H9 (cell line): ENCODE results near the gene DNAAF1. TPM values are rescaled to one million over a fixed set of nuclear protein-coding genes. Genes with fewer than 3 reads are reported as not detected.

Experiments used
- DNase-seq: peaks from one replicate; pipeline ENCODE4 v3.0.0-alpha.2; 2017
- H2AFZ ChIP-seq: one replicate; pipeline ENCODE4 v1.6.1; 2013; ENCODE audit warnings: mild to moderate bottlenecking, low read length, control low read depth, moderate library complexity
- H2AK5ac ChIP-seq: 2 replicates; pipeline ENCODE4 v1.6.1; 2013; ENCODE audit warnings: low read length, control low read depth, mixed read lengths; ENCODE audit not compliant: insufficient read length
- H2BK120ac ChIP-seq: one replicate; pipeline ENCODE4 v1.6.1; 2013; ENCODE audit warnings: low read depth, mild to moderate bottlenecking, low read length, control low read depth, inconsistent platforms; ENCODE audit not compliant: poor library complexity, severe bottlenecking
- H2BK12ac ChIP-seq: 2 replicates; pipeline ENCODE4 v1.6.1; 2013; ENCODE audit warnings: low read length, control low read depth, mixed read lengths, low read depth; ENCODE audit not compliant: insufficient read length
- H2BK15ac ChIP-seq: 2 replicates; pipeline ENCODE4 v1.6.1; 2013; ENCODE audit warnings: low read depth, low read length, control low read depth
- H2BK20ac ChIP-seq: one replicate; pipeline ENCODE4 v1.6.1; 2013; ENCODE audit warnings: low read depth, mild to moderate bottlenecking, low read length, control low read depth, inconsistent platforms; ENCODE audit not compliant: poor library complexity, severe bottlenecking
- H2BK5ac ChIP-seq: 2 replicates; pipeline ENCODE4 v1.6.1; 2013; ENCODE audit warnings: low read length, control low read depth, mixed read lengths; ENCODE audit not compliant: insufficient read length
- H3K14ac ChIP-seq: 2 replicates; pipeline ENCODE4 v1.6.1; 2013; ENCODE audit warnings: low read length, control low read depth; ENCODE audit not compliant: insufficient read depth
- H3K18ac ChIP-seq: 2 replicates; pipeline ENCODE4 v1.6.1; 2013; ENCODE audit warnings: low read depth, mild to moderate bottlenecking, mixed read lengths, low read length, control low read depth; ENCODE audit not compliant: insufficient read length
- H3K23ac ChIP-seq: 2 replicates; pipeline ENCODE4 v1.6.1; 2013; ENCODE audit warnings: low read length, control low read depth, mixed read lengths, low read depth; ENCODE audit not compliant: insufficient read length
- H3K23me2 ChIP-seq: 2 replicates; pipeline ENCODE4 v1.6.1; 2013; ENCODE audit warnings: low read depth, mild to moderate bottlenecking, mixed read lengths, low read length, control low read depth; ENCODE audit not compliant: insufficient read length, poor library complexity, severe bottlenecking
- H3K27ac ChIP-seq: 2 replicates; pipeline ENCODE4 v1.5.1; 2013; ENCODE audit warnings: low read length, control low read depth, mixed read lengths, low read depth; ENCODE audit not compliant: insufficient read length
- H3K27me3 ChIP-seq: 2 replicates; pipeline ENCODE4 v1.6.1; 2013; ENCODE audit warnings: low read length, control low read depth, inconsistent platforms; ENCODE audit not compliant: insufficient read depth
- H3K4ac ChIP-seq: 2 replicates; pipeline ENCODE4 v1.6.1; 2013; ENCODE audit warnings: low read depth, mild to moderate bottlenecking, control low read depth, inconsistent platforms, low read length, moderate library complexity
- H3K4me1 ChIP-seq: 2 replicates; pipeline ENCODE4 v1.6.1; 2013; ENCODE audit warnings: low read length, control low read depth, inconsistent platforms; ENCODE audit not compliant: insufficient read depth
- H3K4me2 ChIP-seq: 2 replicates; pipeline ENCODE4 v1.6.1; 2013; ENCODE audit warnings: low read length, control low read depth, mixed read lengths; ENCODE audit not compliant: insufficient read length, insufficient read depth
- H3K56ac ChIP-seq: 2 replicates; pipeline ENCODE4 v1.6.1; 2013; ENCODE audit warnings: low read depth, mild to moderate bottlenecking, mixed read lengths, low read length, control low read depth; ENCODE audit not compliant: insufficient read length
- H3K79me1 ChIP-seq: 2 replicates; pipeline ENCODE4 v1.6.1; 2013; ENCODE audit warnings: low read depth, mild to moderate bottlenecking, moderate library complexity, low read length, control low read depth, inconsistent platforms; ENCODE audit not compliant: insufficient read depth, poor library complexity, severe bottlenecking
- H3K79me2 ChIP-seq: 2 replicates; pipeline ENCODE4 v1.6.1; 2013; ENCODE audit warnings: low read length, control low read depth, inconsistent platforms; ENCODE audit not compliant: insufficient read depth
- H3K9ac ChIP-seq: 2 replicates; pipeline ENCODE4 v1.6.1; 2013; ENCODE audit warnings: low read length, control low read depth, mixed read lengths; ENCODE audit not compliant: insufficient read length; ENCODE audit errors: extremely low read depth
- H3K9me3 ChIP-seq: one replicate; pipeline ENCODE4 v1.6.1; 2013; ENCODE audit warnings: low read depth, low read length, inconsistent platforms; ENCODE audit not compliant: control insufficient read depth
- H3T11ph ChIP-seq: one replicate; pipeline ENCODE4 v1.6.1; 2013; ENCODE audit warnings: mild to moderate bottlenecking, low read length, control low read depth, inconsistent platforms
- H4K20me1 ChIP-seq: one replicate; pipeline ENCODE4 v1.6.1; 2013; ENCODE audit not compliant: control insufficient read depth, insufficient read length, insufficient read depth
- H4K5ac ChIP-seq: 2 replicates; pipeline ENCODE4 v1.6.1; 2013; ENCODE audit warnings: low read depth, mild to moderate bottlenecking, mixed read lengths, low read length, control low read depth; ENCODE audit not compliant: insufficient read length
- H4K8ac ChIP-seq: replicated peaks from 2 replicates; pipeline ENCODE4 v1.6.1; 2013; ENCODE audit warnings: low read length, control low read depth, mixed read lengths, low read depth; ENCODE audit not compliant: insufficient read length
- H4K91ac ChIP-seq: 2 replicates; pipeline ENCODE4 v1.6.1; 2013; ENCODE audit warnings: low read depth, mild to moderate bottlenecking, moderate library complexity, mixed read lengths, low read length, control low read depth; ENCODE audit not compliant: insufficient read length
- H3K27ac Mint-ChIP-seq, 3 experiments: 2 replicates in 2 of 3; 3 replicates in 1 of 3; pipeline ENCODE4 v1.8.0; 2020 to 2021; ENCODE audit warnings: mixed read lengths in 3 of 3, mild to moderate bottlenecking in 1 of 3, moderate library complexity in 1 of 3
- H3K27me3 Mint-ChIP-seq: 2 replicates; pipeline ENCODE4 v1.8.0; 2021; ENCODE audit warnings: low read depth, mild to moderate bottlenecking, moderate library complexity, mixed read lengths
- H3K36me3 Mint-ChIP-seq, 3 experiments: 2 replicates in 2 of 3; 3 replicates in 1 of 3; pipeline ENCODE4 v1.8.0; 2020 to 2021; ENCODE audit warnings: low read depth in 3 of 3, mixed read lengths in 3 of 3; ENCODE audit not compliant: insufficient read depth in 1 of 3
- H3K4me1 Mint-ChIP-seq, 2 experiments: 2 replicates each; pipeline ENCODE4 v1.8.0; 2020; ENCODE audit warnings: mixed read lengths in 2 of 2
- H3K4me3 Mint-ChIP-seq, 2 experiments: 2 replicates in 1 of 2; 3 replicates in 1 of 2; pipeline ENCODE4 v1.8.0; 2020 to 2021; ENCODE audit warnings: mild to moderate bottlenecking in 2 of 2, mixed read lengths in 2 of 2, moderate library complexity in 1 of 2
- H3K9me3 Mint-ChIP-seq, 2 experiments: 2 replicates in 1 of 2; 3 replicates in 1 of 2; pipeline ENCODE4 v1.8.0; 2020; ENCODE audit warnings: mild to moderate bottlenecking in 2 of 2, mixed read lengths in 2 of 2, moderate library complexity in 1 of 2
- WGBS: extraction: QIAGEN DNeasy Blood & Tissue Kit; methylation state at CpG from one replicate; pipeline ENCODE4 v1.1.7; 2013; ENCODE audit warnings: missing lambda C conversion rate, low lambda C conversion rate, mixed read lengths; ENCODE audit not compliant: insufficient read length; ENCODE audit errors: extremely low coverage; 5-methylcytosine and 5-hydroxymethylcytosine counted together
- total RNA-seq: library from RNA; stranded (reverse); gene quantifications from 2 replicates; pipeline ENCODE4 v1.2.1, GENCODE V29; 2021
- TF ChIP-seq, protein P1 (sequence below): fragments of 200-600 bp; sonication (generic); conservative IDR thresholded peaks from 3 replicates; pipeline ENCODE4 v1.8.0; 2021; ENCODE audit warnings: antibody characterized with exemption, mild to moderate bottlenecking

The DNAAF1 gene
- total RNA-seq, 1 experiment from 2014 or later = not detected

DNA sequence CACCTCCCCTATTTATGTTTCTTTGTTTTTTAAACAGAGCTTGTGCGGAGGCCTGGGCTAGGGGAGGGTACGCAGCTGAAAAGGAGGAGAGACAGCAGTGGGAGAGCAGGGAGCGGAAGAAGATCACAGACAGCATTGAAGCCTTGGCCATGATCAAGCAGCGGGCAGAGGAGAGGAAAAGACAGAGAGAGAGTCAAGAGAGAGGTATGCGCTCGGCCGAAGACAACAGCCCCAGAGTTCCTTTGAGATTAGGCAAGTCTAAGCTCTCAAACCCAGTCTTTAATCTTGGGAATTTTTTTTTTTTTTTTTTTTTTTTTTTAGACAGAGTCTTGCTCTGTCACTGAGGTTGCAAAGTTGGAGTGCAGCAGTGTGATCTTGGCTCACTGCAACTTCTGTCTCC, 20.6 kb downstream of the DNAAF1 start:
- TF ChIP-seq, protein P1, sequence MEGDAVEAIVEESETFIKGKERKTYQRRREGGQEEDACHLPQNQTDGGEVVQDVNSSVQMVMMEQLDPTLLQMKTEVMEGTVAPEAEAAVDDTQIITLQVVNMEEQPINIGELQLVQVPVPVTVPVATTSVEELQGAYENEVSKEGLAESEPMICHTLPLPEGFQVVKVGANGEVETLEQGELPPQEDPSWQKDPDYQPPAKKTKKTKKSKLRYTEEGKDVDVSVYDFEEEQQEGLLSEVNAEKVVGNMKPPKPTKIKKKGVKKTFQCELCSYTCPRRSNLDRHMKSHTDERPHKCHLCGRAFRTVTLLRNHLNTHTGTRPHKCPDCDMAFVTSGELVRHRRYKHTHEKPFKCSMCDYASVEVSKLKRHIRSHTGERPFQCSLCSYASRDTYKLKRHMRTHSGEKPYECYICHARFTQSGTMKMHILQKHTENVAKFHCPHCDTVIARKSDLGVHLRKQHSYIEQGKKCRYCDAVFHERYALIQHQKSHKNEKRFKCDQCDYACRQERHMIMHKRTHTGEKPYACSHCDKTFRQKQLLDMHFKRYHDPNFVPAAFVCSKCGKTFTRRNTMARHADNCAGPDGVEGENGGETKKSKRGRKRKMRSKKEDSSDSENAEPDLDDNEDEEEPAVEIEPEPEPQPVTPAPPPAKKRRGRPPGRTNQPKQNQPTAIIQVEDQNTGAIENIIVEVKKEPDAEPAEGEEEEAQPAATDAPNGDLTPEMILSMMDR = no peak
- H3K27ac Mint-ChIP-seq = no peak overlapping the region; a peak in 1 of 7 replicates
- no peak overlapping the region for H2BK120ac ChIP-seq

More for the DNA sequence above, 20.6 kb downstream of the DNAAF1 start:
- H3K9me3 Mint-ChIP-seq = no peaks in the 10 kb centered on the region
- Histone ChIP-seq H2AK5ac (no peak overlapping the region), H3K9me3 (no peaks in the 10 kb centered on the region), H3K23ac (no peak overlapping the region), H3K4me1 (no peaks in the 10 kb centered on the region), H3K23me2 (no peaks in the 10 kb centered on the region), H4K91ac (no peak overlapping the region), H4K5ac (no peak overlapping the region), H3K79me1 (no peaks in the 10 kb centered on the region), H3K18ac (peak overlapping the region; percentile 38), H3K4ac (no peak overlapping the region), H3K27ac (no peak overlapping the region), H2BK5ac (no peak overlapping the region), H3K4me2 (no peak overlapping the region), H2BK20ac (no peak overlapping the region), H4K20me1 (no peaks in the 10 kb centered on the region), H2AFZ (no peak overlapping the region), H2BK12ac (no peak overlapping the region), H3K79me2 (no peaks in the 10 kb centered on the region), H4K8ac (no peak overlapping the region), H3K14ac (no peak overlapping the region), H2BK15ac (no peak overlapping the region), H3K27me3 (no peaks in the 10 kb centered on the region), H3K56ac (no peak overlapping the region), H3T11ph (no peak overlapping the region), H3K9ac (no peak overlapping the region)
- H3K36me3 Mint-ChIP-seq = no peaks in the 10 kb centered on the region
- no peak for DNase-seq
- no peak overlapping the region for H3K4me3 Mint-ChIP-seq
- peaks cover 0 to 2% of the 10 kb centered on the region in 2 experiments; a peak in 2 of 4 replicates for H3K4me1 Mint-ChIP-seq
- WGBS = no CpG with 5 or more reads among the region's 7 CpGs
- H3K27me3 Mint-ChIP-seq = peaks cover 7% of the 10 kb centered on the region
